ENCODE data around the gene TBCD.

GRCh38 chr17:82876602-82877379, 124.9 kb downstream of the TBCD start:
- TF ChIP-seq CTCF (conservative IDR thresholded peaks at IDR 0.05; ENCODE audit: low read depth, low read length) (peak; percentile 53), EZH2 (IDR thresholded peaks at IDR 0.05; ENCODE audit: low read length, unreplicated experiment) (no peak)
